Activated CD8-positive, alpha-beta memory T cell treated with anti-CD3 and anti-CD28 coated beads, Interleukin-2, amount 50 U/mL, for 1 hour (primary cell): ENCODE data around the gene P2RX3.
"Not testable (repeated sequence)": the region's sequence is repeated elsewhere in the genome, so short reads cannot be mapped to it uniquely, and the experiment has no call there.

Source experiments
- DNase-seq: peaks from one replicate; pipeline ENCODE4 v3.0.0-alpha.2; 2020; ENCODE audit errors: extremely low read depth

Gene P2RX3

GRCh38 chr11:57399221-57399620 is 61.1 kb downstream of the P2RX3 start:
- no peak for DNase-seq

- no peak for DNase-seq
Measured at GRCh38 chr11:57399972-57400578, 61.9 kb downstream of the P2RX3 start.

- DNase-seq, result no peak
Measured at GRCh38 chr11:57402188-57403002, 64.2 kb downstream of the P2RX3 start.

GRCh38 chr11:57403003-57403801 is 65.0 kb downstream of the P2RX3 start:
- DNase-seq, result not testable (repeated sequence)

- no peak for DNase-seq
Measured at GRCh38 chr11:57403802-57404147, 65.6 kb downstream of the P2RX3 start.

- DNase-seq, result no peak
Measured at GRCh38 chr11:57405271-57405860, 67.2 kb downstream of the P2RX3 start.

GRCh38 chr11:57406337-57406904 is 68.3 kb downstream of the P2RX3 start:
- no peak for DNase-seq

GRCh38 chr11:57407010-57407920 is 69.1 kb downstream of the P2RX3 start:
- no peak for DNase-seq

- no peak for DNase-seq
Measured at GRCh38 chr11:57407941-57408475, 69.9 kb downstream of the P2RX3 start.

- no peak for DNase-seq
Measured at GRCh38 chr11:57408771-57409170, 70.6 kb downstream of the P2RX3 start.

- no peak for DNase-seq
Measured at GRCh38 chr11:57409321-57410100, 71.4 kb downstream of the P2RX3 start.

GRCh38 chr11:57410287-57410686 is 72.1 kb downstream of the P2RX3 start:
- DNase-seq, result no peak

GRCh38 chr11:57413681-57414080 is 75.5 kb downstream of the P2RX3 start:
- DNase-seq, result no peak

- DNase-seq, result no peak
Measured at GRCh38 chr11:57414612-57415212, 76.6 kb downstream of the P2RX3 start.

- DNase-seq, result no peak
Measured at GRCh38 chr11:57416436-57416835, 78.3 kb downstream of the P2RX3 start.

GRCh38 chr11:57417056-57417455 is 78.9 kb downstream of the P2RX3 start:
- DNase-seq, result no peak

- DNase-seq, result no peak
Measured at GRCh38 chr11:57418131-57418530, 80.0 kb downstream of the P2RX3 start.

GRCh38 chr11:57419146-57419545 is 81.0 kb downstream of the P2RX3 start:
- no peak for DNase-seq

GRCh38 chr11:57421066-57421465 is 82.9 kb downstream of the P2RX3 start:
- DNase-seq, result no peak
